Uterus (tissue), 4 donors: Measurements from ENCODE around the gene PRKCE. TPM values are rescaled to one million over a fixed set of nuclear protein-coding genes. Genes with fewer than 3 reads are reported as not detected.
A peak's percentile ranks its signal among the peaks of the same experiment; 100 is the strongest.

Experiments used
- DNase-seq, 2 donors: peaks; one replicate each; pipeline ENCODE4 v3.0.0-alpha.2; 2019 to 2020
- H3K27ac ChIP-seq, 2 donors: fragments of 200-600 bp; sonication (generic); 1 replicate in 1 of 2; 2 replicates in 1 of 2; pipeline ENCODE4 v1.5.1; 2016 to 2018
- H3K27me3 ChIP-seq, 2 donors: fragments of 200-600 bp; sonication (generic); one replicate each; pipeline ENCODE4 v1.5.1; 2018 to 2019; ENCODE audit warnings: control low read depth in 1 of 2
- H3K36me3 ChIP-seq, 2 donors: fragments of 200-600 bp; sonication (generic); one replicate each; pipeline ENCODE4 v1.5.1; 2019; ENCODE audit warnings: control low read depth in 1 of 2
- H3K4me1 ChIP-seq, 2 donors: fragments of 200-600 bp; sonication (generic); one replicate each; pipeline ENCODE4 v1.5.1; 2018 to 2019; ENCODE audit warnings: control low read depth in 1 of 2
- H3K4me3 ChIP-seq, 2 donors: fragments of 200-600 bp; sonication (generic); 1 replicate in 1 of 2; 2 replicates in 1 of 2; pipeline ENCODE4 v1.5.1; 2018 to 2019; ENCODE audit warnings: mild to moderate bottlenecking in 1 of 2
- H3K9me3 ChIP-seq, 2 donors: fragments of 200-600 bp; sonication (generic); one replicate each; pipeline ENCODE4 v1.5.1; 2019; ENCODE audit warnings: control low read depth in 1 of 2
- POLR2A ChIP-seq, 2 donors: fragments of 450-650 bp; IDR thresholded peaks; one replicate each; pipeline ENCODE4 v1.6.1; 2016; ENCODE audit warnings: antibody characterized with exemption in 2 of 2, mild to moderate bottlenecking in 1 of 2, moderate library complexity in 1 of 2
- intact Hi-C: fragments of 100-400 bp; cut with DNase I; formaldehyde crosslinking; loops from one replicate; pipeline ENCODE4 v1.15.1; 2023; ENCODE audit warnings: low total_unique reads
- total RNA-seq, 4 donors: library from RNA; depleted of rRNA in 3 of 4; stranded (reverse); fragments of >200 nt in 3 of 4; gene quantifications; one replicate each; pipeline versions ENCODE4 v1.1.0 to v1.2.4, GENCODE V29; 2014 to 2023
- TF ChIP-seq, protein P1 (sequence below), 4 experiments: fragments of 200-600 bp in 2 of 4; fragments of 450-650 bp in 2 of 4; sonication (generic) in 2 of 4; IDR thresholded peaks; one replicate each; pipeline ENCODE4 v1.5.1; 2016 to 2019; ENCODE audit warnings: antibody characterized with exemption in 4 of 4, mild to moderate bottlenecking in 2 of 4, moderate library complexity in 1 of 4
- donor health status: DM: yes; HTN: yes; CAD: no.

The PRKCE gene
- total RNA-seq, 4 donors from 2014 or later: 3.8 to 47.6 (median 14.2) TPM

DNA sequence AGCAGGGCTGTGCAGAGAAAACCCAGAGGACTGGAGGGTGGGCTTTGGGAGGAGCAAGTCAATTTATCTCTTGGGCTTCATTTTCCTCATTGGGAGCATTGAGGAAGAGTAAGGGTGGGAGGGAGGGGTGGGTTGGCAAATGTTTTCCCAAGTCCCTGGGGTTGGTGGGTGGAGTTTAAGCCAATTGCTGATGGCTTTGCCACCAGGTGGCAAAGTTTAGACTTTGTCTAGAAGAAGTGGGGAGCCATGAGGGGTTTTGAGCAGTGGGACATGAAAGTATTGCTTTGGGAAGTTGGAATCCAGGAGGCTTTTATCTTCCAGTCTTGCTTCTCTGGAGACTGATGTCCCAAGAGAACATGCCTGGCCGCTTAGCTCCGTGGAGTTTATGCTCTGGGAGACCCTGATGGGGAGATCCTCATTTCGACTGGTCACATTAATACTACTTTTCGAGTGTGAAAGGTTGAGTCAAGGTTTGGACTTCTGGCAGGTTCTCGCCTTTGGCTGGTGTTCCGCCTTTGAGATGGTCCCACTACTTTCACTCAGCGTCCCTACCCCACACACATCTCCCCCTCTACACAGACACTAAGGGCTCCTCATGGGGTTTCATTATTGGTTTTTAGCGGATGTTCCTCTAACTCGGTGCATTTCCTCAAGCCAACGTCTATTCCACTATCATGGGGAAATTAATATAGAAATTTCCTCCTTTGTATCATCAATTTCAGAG is 126.7 kb downstream of the PRKCE start:
- Histone ChIP-seq H3K9me3 (no peaks in the 10 kb centered on the region), H3K27me3 (no peaks in the 10 kb centered on the region), H3K27ac (no peak overlapping the region), H3K4me3 (no peak overlapping the region), H3K4me1 (no peaks in the 10 kb centered on the region), H3K36me3 (no peaks in the 10 kb centered on the region)
- TF ChIP-seq, protein P1, sequence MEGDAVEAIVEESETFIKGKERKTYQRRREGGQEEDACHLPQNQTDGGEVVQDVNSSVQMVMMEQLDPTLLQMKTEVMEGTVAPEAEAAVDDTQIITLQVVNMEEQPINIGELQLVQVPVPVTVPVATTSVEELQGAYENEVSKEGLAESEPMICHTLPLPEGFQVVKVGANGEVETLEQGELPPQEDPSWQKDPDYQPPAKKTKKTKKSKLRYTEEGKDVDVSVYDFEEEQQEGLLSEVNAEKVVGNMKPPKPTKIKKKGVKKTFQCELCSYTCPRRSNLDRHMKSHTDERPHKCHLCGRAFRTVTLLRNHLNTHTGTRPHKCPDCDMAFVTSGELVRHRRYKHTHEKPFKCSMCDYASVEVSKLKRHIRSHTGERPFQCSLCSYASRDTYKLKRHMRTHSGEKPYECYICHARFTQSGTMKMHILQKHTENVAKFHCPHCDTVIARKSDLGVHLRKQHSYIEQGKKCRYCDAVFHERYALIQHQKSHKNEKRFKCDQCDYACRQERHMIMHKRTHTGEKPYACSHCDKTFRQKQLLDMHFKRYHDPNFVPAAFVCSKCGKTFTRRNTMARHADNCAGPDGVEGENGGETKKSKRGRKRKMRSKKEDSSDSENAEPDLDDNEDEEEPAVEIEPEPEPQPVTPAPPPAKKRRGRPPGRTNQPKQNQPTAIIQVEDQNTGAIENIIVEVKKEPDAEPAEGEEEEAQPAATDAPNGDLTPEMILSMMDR (IDR thresholded peaks at IDR 0.05): no peak
- TF ChIP-seq POLR2A (IDR thresholded peaks at IDR 0.05): no peak
- DNase-seq: no peak
- intact Hi-C loops: loop anchor here (5.0 kb wide), 1 partner anchor 136 kb away; no protein-coding TSS in a partner anchor

- Histone ChIP-seq H3K36me3 (no peaks in the 10 kb centered on the region), H3K27ac (no peak overlapping the region), H3K9me3 (no peaks in the 10 kb centered on the region), H3K4me3 (no peak overlapping the region), H3K4me1 (no peaks in the 10 kb centered on the region), H3K27me3 (no peaks in the 10 kb centered on the region)
- DNase-seq: peak; percentile 59 to 76
- intact Hi-C loops: loop anchor here (5.0 kb wide), 1 partner anchor 136 kb away; no protein-coding TSS in a partner anchor
- TF ChIP-seq, protein P1 (IDR thresholded peaks at IDR 0.05): peak; percentile 68 to 81 (median 78)
- no peak for TF ChIP-seq POLR2A (IDR thresholded peaks at IDR 0.05)
Observed at GRCh38 chr2:45778720-45779171, 127.3 kb downstream of the PRKCE start.

DNA sequence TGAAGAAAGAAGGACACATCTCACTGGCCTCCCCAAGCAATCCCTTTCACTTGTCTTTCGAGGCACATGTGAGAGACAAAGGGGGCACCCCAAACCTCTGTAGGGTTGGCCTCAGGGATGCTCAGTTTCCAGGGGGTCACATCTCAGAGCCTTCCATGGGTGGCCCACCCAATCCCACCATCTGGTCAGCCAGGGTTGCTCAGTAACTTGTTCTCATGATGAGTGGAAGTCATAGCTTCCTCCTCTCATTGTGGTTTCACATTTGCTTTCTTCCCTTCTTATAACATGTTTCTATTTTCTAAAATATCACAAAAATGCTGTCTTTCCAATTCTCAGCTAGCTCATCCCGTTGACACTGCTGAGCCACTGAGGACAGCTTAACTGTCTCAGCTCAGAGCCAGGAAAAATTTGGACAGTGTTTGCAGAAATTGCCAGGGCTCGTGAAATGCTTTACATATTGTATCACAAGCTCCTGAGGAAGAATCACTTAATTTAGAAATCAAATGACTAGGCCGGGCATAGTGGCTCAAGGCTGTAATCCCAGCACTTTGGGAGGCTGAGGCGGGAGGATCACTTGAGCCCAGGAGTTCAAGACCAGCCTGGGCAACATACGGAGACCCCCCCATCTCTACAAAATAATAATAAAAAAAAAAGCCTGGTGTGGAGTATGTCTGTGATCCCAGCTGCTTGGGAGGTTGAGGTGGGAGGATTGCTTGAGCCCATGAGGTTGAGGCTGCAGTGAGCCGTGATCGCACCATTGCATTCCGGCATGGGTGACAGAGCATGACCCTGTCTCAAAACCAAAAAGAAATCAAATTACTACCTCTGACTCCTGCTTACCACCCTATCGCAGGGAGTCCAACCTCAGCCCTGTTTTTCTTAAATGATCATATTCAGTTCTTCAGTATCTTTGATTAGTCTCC is 129.3 kb downstream of the PRKCE start:
- intact Hi-C loops: no loop called here
- Histone ChIP-seq H3K27me3 (no peaks in the 10 kb centered on the region), H3K4me3 (no peak overlapping the region), H3K36me3 (no peaks in the 10 kb centered on the region), H3K9me3 (no peaks in the 10 kb centered on the region), H3K4me1 (no peaks in the 10 kb centered on the region), H3K27ac (no peak overlapping the region)
- no peak for TF ChIP-seq POLR2A (IDR thresholded peaks at IDR 0.05)
- TF ChIP-seq, protein P1 (IDR thresholded peaks at IDR 0.05): no peak
- DNase-seq: no peak

DNA sequence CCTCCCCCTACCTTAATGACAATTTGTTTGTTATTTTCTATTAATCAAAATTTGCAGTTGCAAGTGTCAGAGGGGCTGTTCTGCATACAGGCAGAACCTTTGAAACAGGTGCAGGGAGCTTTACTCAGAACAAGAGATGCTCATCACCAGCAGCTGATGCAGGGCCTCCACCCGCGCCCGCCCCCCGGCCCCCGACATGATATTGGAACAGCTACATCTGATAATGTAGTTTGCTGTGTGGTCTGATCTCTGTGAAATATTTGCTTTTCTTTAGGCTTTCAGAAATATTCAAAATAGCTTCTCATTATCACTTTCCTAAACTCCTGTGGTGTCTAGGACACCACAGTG is 130.0 kb downstream of the PRKCE start:
- H3K36me3 ChIP-seq: no peaks in the 10 kb centered on the region
- no peaks in the 10 kb centered on the region for H3K27me3 ChIP-seq
- H3K9me3 ChIP-seq: no peaks in the 10 kb centered on the region
- no peaks in the 10 kb centered on the region for H3K4me1 ChIP-seq
- no peak overlapping the region for H3K27ac ChIP-seq
- no peak for TF ChIP-seq POLR2A (IDR thresholded peaks at IDR 0.05)
- TF ChIP-seq, protein P1 (IDR thresholded peaks at IDR 0.05): no peak
- intact Hi-C loops: no loop called here
- no peak for DNase-seq
- no peak overlapping the region for H3K4me3 ChIP-seq

DNA sequence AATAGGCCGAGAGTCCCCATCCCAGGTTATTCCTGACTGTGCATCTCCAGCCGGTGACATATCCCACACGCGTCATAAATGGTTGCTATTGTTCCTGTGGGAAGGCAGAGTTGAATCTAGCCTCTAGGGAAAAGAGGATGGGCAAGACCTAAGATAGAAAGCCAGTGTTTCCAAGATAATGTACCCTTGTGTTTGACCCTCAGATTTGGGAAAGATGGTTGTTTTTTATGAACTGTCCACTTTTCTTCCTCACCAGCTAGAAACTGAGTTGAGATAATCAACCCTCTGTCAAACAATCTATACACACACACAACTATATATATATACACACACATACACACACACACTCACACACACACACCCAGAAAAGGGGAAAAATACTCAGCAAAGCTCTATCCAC is 131.0 kb downstream of the PRKCE start:
- intact Hi-C loops: no loop called here
- DNase-seq: no peak
- H3K4me3 ChIP-seq: no peak overlapping the region
- H3K4me1 ChIP-seq: no peaks in the 10 kb centered on the region
- H3K27ac ChIP-seq: no peak overlapping the region
- no peaks in the 10 kb centered on the region for H3K9me3 ChIP-seq
- no peak for TF ChIP-seq POLR2A (IDR thresholded peaks at IDR 0.05)
- TF ChIP-seq, protein P1 (IDR thresholded peaks at IDR 0.05): no peak
- no peaks in the 10 kb centered on the region for H3K27me3 ChIP-seq
- no peaks in the 10 kb centered on the region for H3K36me3 ChIP-seq
